CD14-positive monocyte (primary cell): Measurements from ENCODE around the gene MOV10. TPM values are rescaled to one million over a fixed set of nuclear protein-coding genes. Genes with fewer than 3 reads are reported as not detected.
"Not testable (repeated sequence)": the region's sequence is repeated elsewhere in the genome, so short reads cannot be mapped to it uniquely, and the experiment has no call there.

Experiments used
- DNase-seq, 3 donors: peaks; one replicate each; pipeline ENCODE4 v3.0.0-alpha.2; 2011 to 2022
- H2AFZ ChIP-seq: 2 replicates; pipeline ENCODE4 v1.6.0; 2012; ENCODE audit warnings: mild to moderate bottlenecking, low read depth, low read length, inconsistent platforms; ENCODE audit not compliant: insufficient read depth, poor library complexity, severe bottlenecking
- H3K27ac ChIP-seq, 2 donors: 1 replicate in 1 of 2; 2 replicates in 1 of 2; pipeline ENCODE4 v1.5.1; 2012 to 2013; ENCODE audit warnings: low read length in 2 of 2, control low read depth in 1 of 2, inconsistent platforms in 1 of 2, low read depth in 1 of 2, mild to moderate bottlenecking in 1 of 2
- H3K27me3 ChIP-seq, 2 donors: one replicate each; pipeline versions ENCODE4 v1.6.0 to v1.6.1; 2011 to 2013; ENCODE audit warnings: low read length in 2 of 2; ENCODE audit not compliant: control insufficient read depth in 2 of 2, insufficient read depth in 2 of 2
- H3K36me3 ChIP-seq, 2 donors: replicated peaks in 1 of 2; 1 replicate in 1 of 2; 2 replicates in 1 of 2; pipeline versions ENCODE4 v1.5.1 to v1.6.1; 2012 to 2013; ENCODE audit warnings: low read length in 2 of 2, control low read depth in 1 of 2, inconsistent platforms in 1 of 2, mild to moderate bottlenecking in 1 of 2; ENCODE audit not compliant: insufficient read depth in 2 of 2, control insufficient read depth in 1 of 2
- H3K4me1 ChIP-seq, 2 donors: 1 replicate in 1 of 2; 2 replicates in 1 of 2; pipeline versions ENCODE4 v1.5.1 to v1.6.1; 2012 to 2013; ENCODE audit warnings: low read length in 2 of 2, control low read depth in 1 of 2, inconsistent platforms in 1 of 2, mild to moderate bottlenecking in 1 of 2, moderate library complexity in 1 of 2; ENCODE audit not compliant: insufficient read depth in 2 of 2, control insufficient read depth in 1 of 2
- H3K4me2 ChIP-seq: replicated peaks from 2 replicates; pipeline ENCODE3; 2012; ENCODE audit warnings: low read length, moderate library complexity, mild to moderate bottlenecking; ENCODE audit not compliant: poor library complexity, severe bottlenecking; ENCODE audit errors: extremely low read depth
- H3K4me3 ChIP-seq, 3 experiments: fragments of 200-600 bp in 1 of 3; sonication (generic) in 1 of 3; replicated peaks in 1 of 3; 1 replicate in 2 of 3; 2 replicates in 1 of 3; pipeline ENCODE4 v1.5.1; 2011 to 2013; ENCODE audit warnings: low read length in 3 of 3, mild to moderate bottlenecking in 3 of 3, control low read depth in 2 of 3, low read depth in 2 of 3, inconsistent platforms in 1 of 3, moderate library complexity in 1 of 3
- H3K79me2 ChIP-seq: 2 replicates; pipeline ENCODE4 v1.6.0; 2012; ENCODE audit warnings: mild to moderate bottlenecking, control low read depth, inconsistent platforms, low read length, moderate library complexity; ENCODE audit not compliant: insufficient read depth
- H3K9ac ChIP-seq: 2 replicates; pipeline ENCODE4 v1.6.0; 2017; ENCODE audit warnings: low read length, mild to moderate bottlenecking; ENCODE audit not compliant: insufficient read depth, poor library complexity, severe bottlenecking
- H3K9me3 ChIP-seq, 2 donors: replicated peaks in 1 of 2; 1 replicate in 1 of 2; 2 replicates in 1 of 2; pipeline versions ENCODE4 v1.5.1 to v1.6.1; 2012 to 2013; ENCODE audit warnings: low read length in 2 of 2, control low read depth in 1 of 2; ENCODE audit not compliant: control insufficient read depth in 1 of 2, insufficient read depth in 1 of 2
- H4K20me1 ChIP-seq: 2 replicates; pipeline ENCODE4 v1.6.0; 2012; ENCODE audit warnings: mild to moderate bottlenecking, low read length, control low read depth, moderate library complexity; ENCODE audit not compliant: insufficient read depth
- H3K27ac Mint-ChIP-seq, 7 donors: one replicate each; pipeline ENCODE4 v1.8.0; 2020; ENCODE audit warnings: mild to moderate bottlenecking in 7 of 7, mixed read lengths in 7 of 7, moderate library complexity in 6 of 7, inconsistent platforms in 2 of 7
- H3K27me3 Mint-ChIP-seq, 3 donors: one replicate each; pipeline ENCODE4 v1.8.0; 2021 to 2022; ENCODE audit warnings: low read depth in 3 of 3, mild to moderate bottlenecking in 3 of 3, mixed read lengths in 3 of 3, moderate library complexity in 3 of 3, inconsistent platforms in 1 of 3
- H3K36me3 Mint-ChIP-seq, 2 donors: one replicate each; pipeline ENCODE4 v1.8.0; 2020; ENCODE audit warnings: mixed read lengths in 2 of 2, inconsistent platforms in 1 of 2, mild to moderate bottlenecking in 1 of 2
- H3K4me1 Mint-ChIP-seq: one replicate; pipeline ENCODE4 v1.8.0; 2020; ENCODE audit warnings: mild to moderate bottlenecking, mixed read lengths
- H3K4me3 Mint-ChIP-seq, 2 donors: one replicate each; pipeline ENCODE4 v1.8.0; 2020; ENCODE audit warnings: mild to moderate bottlenecking in 2 of 2, mixed read lengths in 2 of 2, moderate library complexity in 1 of 2
- H3K9me3 Mint-ChIP-seq, 7 donors: one replicate each; pipeline ENCODE4 v1.8.0; 2020 to 2022; ENCODE audit warnings: mixed read lengths in 7 of 7, mild to moderate bottlenecking in 6 of 7, moderate library complexity in 6 of 7, inconsistent platforms in 2 of 7
- WGBS: methylation state at CpG from one replicate; pipeline ENCODE4 v1.1.5; 2013; ENCODE audit warnings: missing lambda C conversion rate; ENCODE audit not compliant: insufficient coverage; 5-methylcytosine and 5-hydroxymethylcytosine counted together
- intact Hi-C, 2 donors: fragments of 100-400 bp; cut with micrococcal nuclease; formaldehyde crosslinking; loops; one replicate each; pipeline versions ENCODE4 v1.15.0 to v1.15.1; 2023
- polyA plus RNA-seq, 3 donors: library from polyadenylated mRNA; depleted of rRNA in 1 of 3; unstranded in 2 of 3; stranded (reverse) in 1 of 3; fragments of 300-500 nt in 2 of 3; fragments of >200 nt in 1 of 3; fragmentation: Illumina TruSeq in 2 of 3; gene quantifications; 1 replicate in 2 of 3; 2 replicates in 1 of 3; pipeline ENCODE4 v1.2.3, GENCODE V29; 2012 to 2021
- TF ChIP-seq, protein P1 (sequence below): fragments of 200-600 bp; IDR thresholded peaks from one replicate; pipeline ENCODE4 v1.8.0; 2022; ENCODE audit warnings: antibody characterized with exemption, mild to moderate bottlenecking

MOV10 gene
- polyA plus RNA-seq, 3 donors: 12.0 to 61.2 (median 13.6) TPM

DNA sequence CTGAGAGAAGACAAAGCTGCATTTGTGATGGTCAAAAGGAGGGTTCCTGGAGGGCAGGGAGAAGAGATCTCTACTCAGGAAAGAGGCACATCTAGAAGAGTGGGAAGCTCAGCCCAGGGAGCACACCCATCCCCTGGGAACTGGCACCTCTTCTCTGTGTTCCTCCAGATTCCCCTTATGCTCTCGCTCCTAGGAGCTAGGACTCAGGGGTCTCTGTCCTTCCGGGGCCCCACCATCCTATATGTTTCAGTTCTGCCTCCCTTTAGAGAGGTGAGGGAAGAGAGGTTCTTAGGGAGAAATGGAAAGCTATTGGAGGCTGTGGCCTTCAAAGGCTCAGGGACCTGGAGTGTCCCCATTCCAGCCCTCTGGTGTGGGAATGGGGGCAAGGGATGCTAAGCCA is 45.2 kb downstream of the MOV10 start:
- no peaks in the 10 kb centered on the region for H4K20me1 ChIP-seq
- H3K9ac ChIP-seq: no peak overlapping the region
- H3K9me3 ChIP-seq: no peaks in the 10 kb centered on the region
- H2AFZ ChIP-seq: no peak overlapping the region
- H3K27me3 Mint-ChIP-seq: peaks cover 16 to 27% (median 20%) of the 10 kb centered on the region in 3 donors
- DNase-seq: no peak
- H3K4me1 ChIP-seq: peaks cover 29 to 38% of the 10 kb centered on the region in 2 donors
- H3K27ac Mint-ChIP-seq: no peak overlapping the region
- TF ChIP-seq, protein P1, sequence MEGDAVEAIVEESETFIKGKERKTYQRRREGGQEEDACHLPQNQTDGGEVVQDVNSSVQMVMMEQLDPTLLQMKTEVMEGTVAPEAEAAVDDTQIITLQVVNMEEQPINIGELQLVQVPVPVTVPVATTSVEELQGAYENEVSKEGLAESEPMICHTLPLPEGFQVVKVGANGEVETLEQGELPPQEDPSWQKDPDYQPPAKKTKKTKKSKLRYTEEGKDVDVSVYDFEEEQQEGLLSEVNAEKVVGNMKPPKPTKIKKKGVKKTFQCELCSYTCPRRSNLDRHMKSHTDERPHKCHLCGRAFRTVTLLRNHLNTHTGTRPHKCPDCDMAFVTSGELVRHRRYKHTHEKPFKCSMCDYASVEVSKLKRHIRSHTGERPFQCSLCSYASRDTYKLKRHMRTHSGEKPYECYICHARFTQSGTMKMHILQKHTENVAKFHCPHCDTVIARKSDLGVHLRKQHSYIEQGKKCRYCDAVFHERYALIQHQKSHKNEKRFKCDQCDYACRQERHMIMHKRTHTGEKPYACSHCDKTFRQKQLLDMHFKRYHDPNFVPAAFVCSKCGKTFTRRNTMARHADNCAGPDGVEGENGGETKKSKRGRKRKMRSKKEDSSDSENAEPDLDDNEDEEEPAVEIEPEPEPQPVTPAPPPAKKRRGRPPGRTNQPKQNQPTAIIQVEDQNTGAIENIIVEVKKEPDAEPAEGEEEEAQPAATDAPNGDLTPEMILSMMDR: no peak
- WGBS: no CpG with 5 or more reads among the region's 2 CpGs
- H3K27ac ChIP-seq: no peak overlapping the region
- no peak overlapping the region for H3K4me3 Mint-ChIP-seq
- no peak overlapping the region for H3K4me2 ChIP-seq
- H3K36me3 ChIP-seq: no peaks in the 10 kb centered on the region
- intact Hi-C loops: loop anchor here (5.0 to 10.0 kb wide), 5 partner anchors 88 to 1565 kb away; partner anchors contain the start of genes LRIG2 (in 1 of the 2) and SLC16A1 (in 1 of the 2)
- no peak overlapping the region for H3K4me3 ChIP-seq
- H3K9me3 Mint-ChIP-seq: peaks cover 0 to 1% (median 0%) of the 10 kb centered on the region in 7 donors
- H3K27me3 ChIP-seq: peaks cover 0 to 9% of the 10 kb centered on the region in 2 donors
- no peaks in the 10 kb centered on the region for H3K79me2 ChIP-seq
- peaks cover 28% of the 10 kb centered on the region for H3K4me1 Mint-ChIP-seq
- H3K36me3 Mint-ChIP-seq: peaks cover 0 to 1% of the 10 kb centered on the region in 2 donors

DNA sequence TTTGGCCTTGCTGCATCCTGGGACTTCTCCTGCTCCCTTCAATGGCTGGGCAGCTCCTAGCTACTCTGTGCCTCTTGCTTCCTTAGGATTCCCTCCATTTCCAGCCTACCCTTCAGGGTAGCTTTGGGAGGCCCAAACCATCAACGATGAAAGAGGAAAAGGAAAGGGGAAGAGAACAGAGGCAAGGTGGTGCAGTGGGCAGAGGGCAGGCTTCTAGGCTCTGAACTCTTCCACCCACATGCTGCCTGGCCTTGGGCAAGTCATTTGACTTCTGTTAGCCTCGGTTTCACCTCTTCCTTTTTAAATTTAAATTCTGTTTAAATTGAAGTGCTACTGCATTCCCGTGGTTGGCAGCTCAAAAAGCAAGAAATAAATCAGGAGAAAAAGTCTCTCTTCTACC is 46.3 kb downstream of the MOV10 start:
- Histone ChIP-seq H3K79me2 (no peaks in the 10 kb centered on the region), H3K4me1 (peaks cover 23 to 29% of the 10 kb centered on the region in 2 donors), H3K9ac (no peak overlapping the region), H3K27me3 (peaks cover 0 to 9% of the 10 kb centered on the region in 2 donors), H2AFZ (no peak overlapping the region), H4K20me1 (no peaks in the 10 kb centered on the region), H3K9me3 (no peaks in the 10 kb centered on the region), H3K4me2 (no peak overlapping the region), H3K27ac (no peak overlapping the region), H3K36me3 (no peaks in the 10 kb centered on the region), H3K4me3 (no peak overlapping the region)
- H3K4me1 Mint-ChIP-seq: peaks cover 23% of the 10 kb centered on the region
- peaks cover 16 to 26% (median 20%) of the 10 kb centered on the region in 3 donors for H3K27me3 Mint-ChIP-seq
- WGBS: no CpG with 5 or more reads among the region's 3 CpGs
- intact Hi-C loops: no loop called here
- no peak overlapping the region for H3K27ac Mint-ChIP-seq
- TF ChIP-seq, protein P1: no peak
- peaks cover 0 to 1% (median 0%) of the 10 kb centered on the region in 7 donors for H3K9me3 Mint-ChIP-seq
- H3K4me3 Mint-ChIP-seq: no peak overlapping the region
- peaks cover 0 to 1% of the 10 kb centered on the region in 2 donors for H3K36me3 Mint-ChIP-seq
- DNase-seq: no peak

DNA sequence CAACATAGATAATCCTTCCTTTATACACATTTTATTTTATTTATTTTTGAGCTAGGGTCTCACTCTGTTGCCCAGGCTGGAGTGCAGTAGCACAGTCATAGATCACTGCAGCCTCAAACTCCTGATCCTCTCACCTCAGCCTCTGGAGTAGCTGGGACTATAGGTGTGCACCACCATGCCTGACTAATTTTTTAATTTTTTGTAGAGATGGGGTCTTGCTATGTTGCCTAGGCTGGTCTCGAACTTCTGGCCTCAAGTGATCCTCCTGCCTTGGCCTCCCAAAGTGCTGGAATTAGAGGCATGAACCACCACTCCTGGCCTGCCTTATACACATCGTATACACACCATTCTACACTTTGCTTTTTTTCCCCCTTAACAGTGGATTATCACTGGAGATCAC is 46.8 kb downstream of the MOV10 start:
- not testable (repeated sequence) for H3K27ac Mint-ChIP-seq
- WGBS: 80% methylated on average over 1 of the region's 2 CpGs

More for the DNA sequence above, 46.8 kb downstream of the MOV10 start:
- DNase-seq, H3K4me3 Mint-ChIP-seq, H3K27ac ChIP-seq, H3K4me2 ChIP-seq, H3K4me3 ChIP-seq, H3K79me2 ChIP-seq, H4K20me1 ChIP-seq, H3K27me3 ChIP-seq, H3K36me3 ChIP-seq, H3K9me3 ChIP-seq, intact Hi-C loops, H2AFZ ChIP-seq, H3K9ac ChIP-seq, H3K36me3 Mint-ChIP-seq, H3K9me3 Mint-ChIP-seq: not testable (repeated sequence)
- Mint-ChIP-seq H3K4me1 (peaks cover 19% of the 10 kb centered on the region), H3K27me3 (peaks cover 16 to 26% (median 20%) of the 10 kb centered on the region in 3 donors)
- peaks cover 18 to 24% of the 10 kb centered on the region in 2 donors for H3K4me1 ChIP-seq
